ENCODE measurements around the gene RFX5. TPM values are rescaled to one million over a fixed set of nuclear protein-coding genes. Genes with fewer than 3 reads are reported as not detected.

Gene RFX5
- total and polyA plus RNA-seq, 9 of the 15 experiments (the other 6 are each of a cell fraction or from before 2014, with no cell fraction given), result 3.8 to 48.2 (median 32.2) TPM

DNA sequence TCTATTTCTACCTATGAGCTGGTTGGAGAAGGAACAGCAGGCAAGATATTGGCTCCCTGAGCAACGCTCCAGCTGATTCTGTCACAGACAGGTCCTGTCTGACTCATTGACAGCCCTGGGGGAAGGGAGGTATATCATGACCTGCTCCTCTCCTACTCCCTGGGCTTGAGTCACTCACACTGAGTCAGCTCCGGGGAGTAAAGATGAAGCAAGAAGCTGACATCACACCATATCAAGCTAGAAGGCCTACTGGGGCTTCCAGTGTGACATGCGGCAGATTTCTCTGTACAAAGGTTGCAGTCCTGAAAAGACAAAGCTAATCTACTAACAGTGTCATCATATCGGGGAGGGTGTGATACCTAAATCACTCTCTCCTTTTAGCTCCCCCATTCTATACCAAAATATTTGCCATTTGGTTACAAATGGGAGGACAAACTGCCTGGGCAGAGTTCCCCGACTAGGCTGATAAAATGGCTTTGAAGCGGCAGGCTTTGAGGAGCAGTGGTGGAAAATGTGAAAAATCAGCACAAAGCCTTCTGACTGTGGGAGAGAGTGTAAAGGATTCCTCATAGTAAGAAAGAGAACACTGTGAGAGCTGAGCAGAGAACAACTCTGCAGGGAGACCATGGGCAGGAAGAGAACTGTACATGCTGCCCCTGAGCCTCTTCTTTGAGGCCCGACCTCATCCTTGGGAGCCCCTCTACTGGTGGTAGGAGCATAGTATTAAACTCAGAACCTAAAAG is 35.3 kb downstream of the RFX5 start (continued):
- no peak for TF ChIP-seq MBD1 (CRISPR knock-in tag; IDR thresholded peaks at IDR 0.05)
- TF ChIP-seq RAD21 (CRISPR knock-in tag; conservative IDR thresholded peaks at IDR 0.05 in 1 of 2, IDR thresholded peaks at IDR 0.05 in 1 of 2), result peak in 1 of 2 experiments; percentile 25; a peak in 1 of 4 replicates
- TF ChIP-seq PPARD (CRISPR knock-in tag; IDR thresholded peaks at IDR 0.05), result no peak
- no peak for TF ChIP-seq NR2C1 (IDR thresholded peaks at IDR 0.05)
- peak; percentile 74 for TF ChIP-seq NR2C1 (tag; IDR thresholded peaks at IDR 0.05)
- TF ChIP-seq, protein P1, sequence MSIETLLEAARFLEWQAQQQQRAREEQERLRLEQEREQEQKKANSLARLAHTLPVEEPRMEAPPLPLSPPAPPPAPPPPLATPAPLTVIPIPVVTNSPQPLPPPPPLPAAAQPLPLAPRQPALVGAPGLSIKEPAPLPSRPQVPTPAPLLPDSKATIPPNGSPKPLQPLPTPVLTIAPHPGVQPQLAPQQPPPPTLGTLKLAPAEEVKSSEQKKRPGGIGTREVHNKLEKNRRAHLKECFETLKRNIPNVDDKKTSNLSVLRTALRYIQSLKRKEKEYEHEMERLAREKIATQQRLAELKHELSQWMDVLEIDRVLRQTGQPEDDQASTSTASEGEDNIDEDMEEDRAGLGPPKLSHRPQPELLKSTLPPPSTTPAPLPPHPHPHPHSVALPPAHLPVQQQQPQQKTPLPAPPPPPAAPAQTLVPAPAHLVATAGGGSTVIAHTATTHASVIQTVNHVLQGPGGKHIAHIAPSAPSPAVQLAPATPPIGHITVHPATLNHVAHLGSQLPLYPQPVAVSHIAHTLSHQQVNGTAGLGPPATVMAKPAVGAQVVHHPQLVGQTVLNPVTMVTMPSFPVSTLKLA (conservative IDR thresholded peaks at IDR 0.05), result peak; percentile 84 to 93
- TF ChIP-seq, protein P2, sequence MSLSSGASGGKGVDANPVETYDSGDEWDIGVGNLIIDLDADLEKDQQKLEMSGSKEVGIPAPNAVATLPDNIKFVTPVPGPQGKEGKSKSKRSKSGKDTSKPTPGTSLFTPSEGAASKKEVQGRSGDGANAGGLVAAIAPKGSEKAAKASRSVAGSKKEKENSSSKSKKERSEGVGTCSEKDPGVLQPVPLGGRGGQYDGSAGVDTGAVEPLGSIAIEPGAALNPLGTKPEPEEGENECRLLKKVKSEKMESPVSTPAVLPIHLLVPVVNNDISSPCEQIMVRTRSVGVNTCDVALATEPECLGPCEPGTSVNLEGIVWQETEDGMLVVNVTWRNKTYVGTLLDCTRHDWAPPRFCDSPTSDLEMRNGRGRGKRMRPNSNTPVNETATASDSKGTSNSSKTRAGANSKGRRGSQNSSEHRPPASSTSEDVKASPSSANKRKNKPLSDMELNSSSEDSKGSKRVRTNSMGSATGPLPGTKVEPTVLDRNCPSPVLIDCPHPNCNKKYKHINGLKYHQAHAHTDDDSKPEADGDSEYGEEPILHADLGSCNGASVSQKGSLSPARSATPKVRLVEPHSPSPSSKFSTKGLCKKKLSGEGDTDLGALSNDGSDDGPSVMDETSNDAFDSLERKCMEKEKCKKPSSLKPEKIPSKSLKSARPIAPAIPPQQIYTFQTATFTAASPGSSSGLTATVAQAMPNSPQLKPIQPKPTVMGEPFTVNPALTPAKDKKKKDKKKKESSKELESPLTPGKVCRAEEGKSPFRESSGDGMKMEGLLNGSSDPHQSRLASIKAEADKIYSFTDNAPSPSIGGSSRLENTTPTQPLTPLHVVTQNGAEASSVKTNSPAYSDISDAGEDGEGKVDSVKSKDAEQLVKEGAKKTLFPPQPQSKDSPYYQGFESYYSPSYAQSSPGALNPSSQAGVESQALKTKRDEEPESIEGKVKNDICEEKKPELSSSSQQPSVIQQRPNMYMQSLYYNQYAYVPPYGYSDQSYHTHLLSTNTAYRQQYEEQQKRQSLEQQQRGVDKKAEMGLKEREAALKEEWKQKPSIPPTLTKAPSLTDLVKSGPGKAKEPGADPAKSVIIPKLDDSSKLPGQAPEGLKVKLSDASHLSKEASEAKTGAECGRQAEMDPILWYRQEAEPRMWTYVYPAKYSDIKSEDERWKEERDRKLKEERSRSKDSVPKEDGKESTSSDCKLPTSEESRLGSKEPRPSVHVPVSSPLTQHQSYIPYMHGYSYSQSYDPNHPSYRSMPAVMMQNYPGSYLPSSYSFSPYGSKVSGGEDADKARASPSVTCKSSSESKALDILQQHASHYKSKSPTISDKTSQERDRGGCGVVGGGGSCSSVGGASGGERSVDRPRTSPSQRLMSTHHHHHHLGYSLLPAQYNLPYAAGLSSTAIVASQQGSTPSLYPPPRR (CRISPR knock-in tag; IDR thresholded peaks at IDR 0.05; ENCODE audit: borderline replicate concordance), result 0 out of 2 replicates have a peak, but pooled peaks have one; percentile 48
- no peak for TF ChIP-seq ZNF431 (CRISPR knock-in tag; IDR thresholded peaks at IDR 0.05)
- TF ChIP-seq, protein P3, sequence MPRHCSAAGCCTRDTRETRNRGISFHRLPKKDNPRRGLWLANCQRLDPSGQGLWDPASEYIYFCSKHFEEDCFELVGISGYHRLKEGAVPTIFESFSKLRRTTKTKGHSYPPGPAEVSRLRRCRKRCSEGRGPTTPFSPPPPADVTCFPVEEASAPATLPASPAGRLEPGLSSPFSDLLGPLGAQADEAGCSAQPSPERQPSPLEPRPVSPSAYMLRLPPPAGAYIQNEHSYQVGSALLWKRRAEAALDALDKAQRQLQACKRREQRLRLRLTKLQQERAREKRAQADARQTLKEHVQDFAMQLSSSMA (CRISPR knock-in tag; IDR thresholded peaks at IDR 0.05), result no peak
- TF ChIP-seq ETS2 (tag; IDR thresholded peaks at IDR 0.05; ENCODE audit: borderline replicate concordance, poor library complexity, severe bottlenecking), result no peak
- TF ChIP-seq MYBL2 (IDR thresholded peaks at IDR 0.05; ENCODE audit: low read depth), result no peak
- TF ChIP-seq MYBL2 (CRISPR knock-in tag; IDR thresholded peaks at IDR 0.05; ENCODE audit: borderline replicate concordance), result no peak
- TF ChIP-seq BRCA1 (IDR thresholded peaks at IDR 0.05), result no peak
- no peak for TF ChIP-seq BRCA1 (CRISPR knock-in tag; IDR thresholded peaks at IDR 0.05)
- TF ChIP-seq, protein P4, sequence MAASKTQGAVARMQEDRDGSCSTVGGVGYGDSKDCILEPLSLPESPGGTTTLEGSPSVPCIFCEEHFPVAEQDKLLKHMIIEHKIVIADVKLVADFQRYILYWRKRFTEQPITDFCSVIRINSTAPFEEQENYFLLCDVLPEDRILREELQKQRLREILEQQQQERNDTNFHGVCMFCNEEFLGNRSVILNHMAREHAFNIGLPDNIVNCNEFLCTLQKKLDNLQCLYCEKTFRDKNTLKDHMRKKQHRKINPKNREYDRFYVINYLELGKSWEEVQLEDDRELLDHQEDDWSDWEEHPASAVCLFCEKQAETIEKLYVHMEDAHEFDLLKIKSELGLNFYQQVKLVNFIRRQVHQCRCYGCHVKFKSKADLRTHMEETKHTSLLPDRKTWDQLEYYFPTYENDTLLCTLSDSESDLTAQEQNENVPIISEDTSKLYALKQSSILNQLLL (CRISPR knock-in tag; IDR thresholded peaks at IDR 0.05; ENCODE audit: borderline replicate concordance), result no peak
- TF ChIP-seq POU5F1 (IDR thresholded peaks at IDR 0.05; ENCODE audit: borderline replicate concordance, low read depth, low read length, partially characterized antibody), result no peak

Data from K562 (cell line).